CD14-positive monocyte (primary cell): ENCODE data around the gene GRN. TPM values are rescaled to one million over a fixed set of nuclear protein-coding genes. Genes with fewer than 3 reads are reported as not detected.
"Not testable (repeated sequence)": the region's sequence is repeated elsewhere in the genome, so short reads cannot be mapped to it uniquely, and the experiment has no call there.

Experiments used
- DNase-seq, 3 donors: peaks; one replicate each; pipeline ENCODE4 v3.0.0-alpha.2; 2011 to 2022
- H2AFZ ChIP-seq: 2 replicates; pipeline ENCODE4 v1.6.0; 2012; ENCODE audit warnings: mild to moderate bottlenecking, low read depth, low read length, inconsistent platforms; ENCODE audit not compliant: insufficient read depth, poor library complexity, severe bottlenecking
- H3K27ac ChIP-seq, 2 donors: 1 replicate in 1 of 2; 2 replicates in 1 of 2; pipeline ENCODE4 v1.5.1; 2012 to 2013; ENCODE audit warnings: low read length in 2 of 2, control low read depth in 1 of 2, inconsistent platforms in 1 of 2, low read depth in 1 of 2, mild to moderate bottlenecking in 1 of 2
- H3K27me3 ChIP-seq, 2 donors: one replicate each; pipeline versions ENCODE4 v1.6.0 to v1.6.1; 2011 to 2013; ENCODE audit warnings: low read length in 2 of 2; ENCODE audit not compliant: control insufficient read depth in 2 of 2, insufficient read depth in 2 of 2
- H3K36me3 ChIP-seq, 2 donors: replicated peaks in 1 of 2; 1 replicate in 1 of 2; 2 replicates in 1 of 2; pipeline versions ENCODE4 v1.5.1 to v1.6.1; 2012 to 2013; ENCODE audit warnings: low read length in 2 of 2, control low read depth in 1 of 2, inconsistent platforms in 1 of 2, mild to moderate bottlenecking in 1 of 2; ENCODE audit not compliant: insufficient read depth in 2 of 2, control insufficient read depth in 1 of 2
- H3K4me1 ChIP-seq, 2 donors: 1 replicate in 1 of 2; 2 replicates in 1 of 2; pipeline versions ENCODE4 v1.5.1 to v1.6.1; 2012 to 2013; ENCODE audit warnings: low read length in 2 of 2, control low read depth in 1 of 2, inconsistent platforms in 1 of 2, mild to moderate bottlenecking in 1 of 2, moderate library complexity in 1 of 2; ENCODE audit not compliant: insufficient read depth in 2 of 2, control insufficient read depth in 1 of 2
- H3K4me2 ChIP-seq: replicated peaks from 2 replicates; pipeline ENCODE3; 2012; ENCODE audit warnings: low read length, moderate library complexity, mild to moderate bottlenecking; ENCODE audit not compliant: poor library complexity, severe bottlenecking; ENCODE audit errors: extremely low read depth
- H3K4me3 ChIP-seq, 3 experiments: fragments of 200-600 bp in 1 of 3; sonication (generic) in 1 of 3; replicated peaks in 1 of 3; 1 replicate in 2 of 3; 2 replicates in 1 of 3; pipeline ENCODE4 v1.5.1; 2011 to 2013; ENCODE audit warnings: low read length in 3 of 3, mild to moderate bottlenecking in 3 of 3, control low read depth in 2 of 3, low read depth in 2 of 3, inconsistent platforms in 1 of 3, moderate library complexity in 1 of 3
- H3K79me2 ChIP-seq: 2 replicates; pipeline ENCODE4 v1.6.0; 2012; ENCODE audit warnings: mild to moderate bottlenecking, control low read depth, inconsistent platforms, low read length, moderate library complexity; ENCODE audit not compliant: insufficient read depth
- H3K9ac ChIP-seq: 2 replicates; pipeline ENCODE4 v1.6.0; 2017; ENCODE audit warnings: low read length, mild to moderate bottlenecking; ENCODE audit not compliant: insufficient read depth, poor library complexity, severe bottlenecking
- H3K9me3 ChIP-seq, 2 donors: replicated peaks in 1 of 2; 1 replicate in 1 of 2; 2 replicates in 1 of 2; pipeline versions ENCODE4 v1.5.1 to v1.6.1; 2012 to 2013; ENCODE audit warnings: low read length in 2 of 2, control low read depth in 1 of 2; ENCODE audit not compliant: control insufficient read depth in 1 of 2, insufficient read depth in 1 of 2
- H4K20me1 ChIP-seq: 2 replicates; pipeline ENCODE4 v1.6.0; 2012; ENCODE audit warnings: mild to moderate bottlenecking, low read length, control low read depth, moderate library complexity; ENCODE audit not compliant: insufficient read depth
- H3K27ac Mint-ChIP-seq, 7 donors: one replicate each; pipeline ENCODE4 v1.8.0; 2020; ENCODE audit warnings: mild to moderate bottlenecking in 7 of 7, mixed read lengths in 7 of 7, moderate library complexity in 6 of 7, inconsistent platforms in 2 of 7
- H3K27me3 Mint-ChIP-seq, 3 donors: one replicate each; pipeline ENCODE4 v1.8.0; 2021 to 2022; ENCODE audit warnings: low read depth in 3 of 3, mild to moderate bottlenecking in 3 of 3, mixed read lengths in 3 of 3, moderate library complexity in 3 of 3, inconsistent platforms in 1 of 3
- H3K36me3 Mint-ChIP-seq, 2 donors: one replicate each; pipeline ENCODE4 v1.8.0; 2020; ENCODE audit warnings: mixed read lengths in 2 of 2, inconsistent platforms in 1 of 2, mild to moderate bottlenecking in 1 of 2
- H3K4me1 Mint-ChIP-seq: one replicate; pipeline ENCODE4 v1.8.0; 2020; ENCODE audit warnings: mild to moderate bottlenecking, mixed read lengths
- H3K4me3 Mint-ChIP-seq, 2 donors: one replicate each; pipeline ENCODE4 v1.8.0; 2020; ENCODE audit warnings: mild to moderate bottlenecking in 2 of 2, mixed read lengths in 2 of 2, moderate library complexity in 1 of 2
- H3K9me3 Mint-ChIP-seq, 7 donors: one replicate each; pipeline ENCODE4 v1.8.0; 2020 to 2022; ENCODE audit warnings: mixed read lengths in 7 of 7, mild to moderate bottlenecking in 6 of 7, moderate library complexity in 6 of 7, inconsistent platforms in 2 of 7
- WGBS: methylation state at CpG from one replicate; pipeline ENCODE4 v1.1.5; 2013; ENCODE audit warnings: missing lambda C conversion rate; ENCODE audit not compliant: insufficient coverage; 5-methylcytosine and 5-hydroxymethylcytosine counted together
- intact Hi-C, 2 donors: fragments of 100-400 bp; cut with micrococcal nuclease; formaldehyde crosslinking; loops; one replicate each; pipeline versions ENCODE4 v1.15.0 to v1.15.1; 2023
- polyA plus RNA-seq, 3 donors: library from polyadenylated mRNA; depleted of rRNA in 1 of 3; unstranded in 2 of 3; stranded (reverse) in 1 of 3; fragments of 300-500 nt in 2 of 3; fragments of >200 nt in 1 of 3; fragmentation: Illumina TruSeq in 2 of 3; gene quantifications; 1 replicate in 2 of 3; 2 replicates in 1 of 3; pipeline ENCODE4 v1.2.3, GENCODE V29; 2012 to 2021
- TF ChIP-seq, protein P1 (sequence below): fragments of 200-600 bp; IDR thresholded peaks from one replicate; pipeline ENCODE4 v1.8.0; 2022; ENCODE audit warnings: antibody characterized with exemption, mild to moderate bottlenecking

Gene GRN
- polyA plus RNA-seq, 3 donors: 1,303 to 1,960 (median 1,361) TPM

DNA sequence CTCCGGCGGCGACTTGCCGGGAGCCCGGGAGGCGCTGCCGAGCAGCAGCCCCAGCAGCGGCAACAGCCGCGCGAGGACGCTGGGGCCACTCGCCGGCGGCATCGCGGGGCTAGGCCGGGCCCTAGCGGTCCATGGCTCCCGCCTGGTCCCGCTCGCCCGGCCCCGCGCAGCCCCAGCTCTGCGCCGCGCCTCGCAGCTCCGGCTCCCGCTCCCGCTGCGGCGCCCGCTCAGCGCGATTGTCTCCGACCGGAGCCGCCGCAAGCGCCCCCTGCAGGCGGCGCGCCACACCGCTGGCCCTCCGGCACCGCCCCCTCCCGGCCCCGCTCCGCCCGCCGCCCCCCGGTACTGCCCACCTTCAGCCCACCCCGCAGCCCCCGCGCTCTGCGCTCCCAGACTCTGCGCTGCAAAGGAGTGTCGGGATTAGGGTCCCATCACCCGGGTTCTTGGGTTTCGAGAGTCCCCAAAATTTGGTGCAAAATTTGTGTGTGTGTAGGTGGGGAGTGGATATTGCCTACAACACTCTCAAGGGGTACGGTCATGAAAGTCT is 18.6 kb downstream of the GRN start, which contains the start of gene FAM171A2:
Gene FAM171A2, minus strand, starts transcription at position 241 of the 547 bp plus-strand sequence. Its CDS starts 139 bp downstream, at position 102.
- Histone ChIP-seq H3K9ac (peak within 1 kb of the TSS; percentile 43), H3K4me2 (peak within 1 kb of the TSS; percentile 86), H3K9me3 (no peaks in the 10 kb centered on the region), H3K27ac (no peak within 1 kb of the TSS), H3K79me2 (no peaks in the 10 kb centered on the region), H3K4me1 (peaks cover 9 to 19% of the 10 kb centered on the region in 2 donors), H3K4me3 (peak within 1 kb of the TSS; percentile 35 to 76 (median 36)), H2AFZ (peak within 1 kb of the TSS; percentile 90), H4K20me1 (no peaks in the 10 kb centered on the region), H3K36me3 (no peaks in the 10 kb centered on the region), H3K27me3 (peaks cover 15 to 44% of the 10 kb centered on the region in 2 donors)
- Mint-ChIP-seq H3K36me3 (no peaks in the 10 kb centered on the region), H3K27me3 (peaks cover 50 to 72% (median 53%) of the 10 kb centered on the region in 3 donors), H3K27ac (peak within 1 kb of the TSS in 2 of 7 donors; percentile 45 to 59), H3K4me3 (peak within 1 kb of the TSS; percentile 76 to 90), H3K9me3 (peaks cover 0 to 3% (median 0%) of the 10 kb centered on the region in 7 donors), H3K4me1 (peaks cover 6% of the 10 kb centered on the region)
- TF ChIP-seq, protein P1, sequence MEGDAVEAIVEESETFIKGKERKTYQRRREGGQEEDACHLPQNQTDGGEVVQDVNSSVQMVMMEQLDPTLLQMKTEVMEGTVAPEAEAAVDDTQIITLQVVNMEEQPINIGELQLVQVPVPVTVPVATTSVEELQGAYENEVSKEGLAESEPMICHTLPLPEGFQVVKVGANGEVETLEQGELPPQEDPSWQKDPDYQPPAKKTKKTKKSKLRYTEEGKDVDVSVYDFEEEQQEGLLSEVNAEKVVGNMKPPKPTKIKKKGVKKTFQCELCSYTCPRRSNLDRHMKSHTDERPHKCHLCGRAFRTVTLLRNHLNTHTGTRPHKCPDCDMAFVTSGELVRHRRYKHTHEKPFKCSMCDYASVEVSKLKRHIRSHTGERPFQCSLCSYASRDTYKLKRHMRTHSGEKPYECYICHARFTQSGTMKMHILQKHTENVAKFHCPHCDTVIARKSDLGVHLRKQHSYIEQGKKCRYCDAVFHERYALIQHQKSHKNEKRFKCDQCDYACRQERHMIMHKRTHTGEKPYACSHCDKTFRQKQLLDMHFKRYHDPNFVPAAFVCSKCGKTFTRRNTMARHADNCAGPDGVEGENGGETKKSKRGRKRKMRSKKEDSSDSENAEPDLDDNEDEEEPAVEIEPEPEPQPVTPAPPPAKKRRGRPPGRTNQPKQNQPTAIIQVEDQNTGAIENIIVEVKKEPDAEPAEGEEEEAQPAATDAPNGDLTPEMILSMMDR: peak; percentile 87
- intact Hi-C loops: loop anchor here in 1 of 2 donors (2.0 to 5.0 kb wide), 2 partner anchors 41 to 153 kb away; partner anchors contain the start of gene SLC25A39
- DNase-seq: peak; percentile 43 to 65 (median 62)
- WGBS: under 1% methylated on average over 55 of the region's 63 CpGs

DNA sequence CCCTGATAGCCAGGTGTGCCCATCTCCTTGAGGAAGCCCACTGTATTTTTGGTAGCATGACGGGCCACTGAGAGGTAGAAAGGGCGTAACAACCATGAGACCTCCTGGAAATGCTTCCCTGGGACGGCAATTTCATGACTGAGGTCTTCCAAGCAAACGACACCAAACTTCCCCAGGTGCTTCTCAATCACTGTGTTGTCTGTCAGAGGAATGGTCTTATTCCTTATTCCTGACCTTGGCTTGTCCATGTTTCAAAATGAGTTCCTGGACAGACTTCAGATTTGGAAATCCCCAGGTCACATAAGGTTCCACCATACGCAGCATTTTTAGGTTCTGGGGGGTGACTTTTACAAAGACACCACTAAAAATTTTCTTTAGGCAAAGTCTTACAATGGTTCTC is 19.9 kb downstream of the GRN start:
- H3K4me2 ChIP-seq, H3K36me3 Mint-ChIP-seq, intact Hi-C loops, DNase-seq, H2AFZ ChIP-seq, H4K20me1 ChIP-seq, H3K79me2 ChIP-seq, H3K9me3 ChIP-seq, H3K27ac ChIP-seq, H3K27ac Mint-ChIP-seq, H3K36me3 ChIP-seq, H3K4me1 Mint-ChIP-seq, H3K9ac ChIP-seq, H3K9me3 Mint-ChIP-seq, H3K4me3 ChIP-seq: not testable (repeated sequence)
- Mint-ChIP-seq H3K4me3 (peak overlapping the region in 1 of 2 donors; percentile 59), H3K27me3 (peaks cover 55 to 73% (median 58%) of the 10 kb centered on the region in 3 donors)
- 86% methylated on average over 4 of the region's 5 CpGs for WGBS
- Histone ChIP-seq H3K27me3 (peaks cover 15 to 46% of the 10 kb centered on the region in 2 donors), H3K4me1 (peaks cover 9 to 19% of the 10 kb centered on the region in 2 donors)
